C4-2B (cell line): ENCODE results near the gene VAV3.

ENCODE experiments used
- CTCF ChIP-seq: fragments of 450-650 bp; conservative IDR thresholded peaks from 2 replicates; pipeline ENCODE4 v1.5.1; 2017; ENCODE audit warnings: mild to moderate bottlenecking
- ZFX ChIP-seq: fragments of 450-650 bp; IDR thresholded peaks from 2 replicates; pipeline ENCODE4 v1.6.1; 2017

DNA sequence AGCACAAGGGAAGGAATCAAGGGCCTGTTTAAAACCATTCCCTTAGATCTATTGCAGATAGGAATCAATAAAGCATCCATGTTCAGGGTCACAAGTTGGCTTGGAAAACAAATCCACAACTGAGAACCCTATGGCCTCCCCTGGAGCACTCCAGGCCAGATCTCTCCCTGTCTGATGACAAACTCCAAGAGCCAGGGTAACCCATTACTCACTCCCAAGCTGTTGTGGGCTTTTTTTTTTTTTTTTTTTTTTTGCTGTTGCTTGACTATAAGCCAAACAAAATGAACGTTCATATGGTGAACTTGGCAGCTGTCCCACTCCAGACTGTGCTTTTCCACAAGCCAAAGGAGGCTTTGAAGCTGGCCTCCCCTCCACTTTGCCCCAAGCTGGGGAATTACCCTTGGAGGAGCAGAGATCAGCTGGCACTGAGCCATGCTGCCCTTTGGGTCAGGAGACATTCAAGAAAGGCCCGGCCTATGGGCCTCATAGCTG lies 35.7 kb upstream of the VAV3 start:
- TF ChIP-seq CTCF: no peak
- no peak for TF ChIP-seq ZFX
